CD14-positive monocyte (primary cell): ENCODE measurements around the gene TTC21A. TPM values are rescaled to one million over a fixed set of nuclear protein-coding genes. Genes with fewer than 3 reads are reported as not detected.
A peak's percentile ranks its signal among the peaks of the same experiment; 100 is the strongest.

Experiments
- DNase-seq, 3 donors: peaks; one replicate each; pipeline ENCODE4 v3.0.0-alpha.2; 2011 to 2022
- H2AFZ ChIP-seq: 2 replicates; pipeline ENCODE4 v1.6.0; 2012; ENCODE audit warnings: mild to moderate bottlenecking, low read depth, low read length, inconsistent platforms; ENCODE audit not compliant: insufficient read depth, poor library complexity, severe bottlenecking
- H3K27ac ChIP-seq, 2 donors: 1 replicate in 1 of 2; 2 replicates in 1 of 2; pipeline ENCODE4 v1.5.1; 2012 to 2013; ENCODE audit warnings: low read length in 2 of 2, control low read depth in 1 of 2, inconsistent platforms in 1 of 2, low read depth in 1 of 2, mild to moderate bottlenecking in 1 of 2
- H3K27me3 ChIP-seq, 2 donors: one replicate each; pipeline versions ENCODE4 v1.6.0 to v1.6.1; 2011 to 2013; ENCODE audit warnings: low read length in 2 of 2; ENCODE audit not compliant: control insufficient read depth in 2 of 2, insufficient read depth in 2 of 2
- H3K36me3 ChIP-seq, 2 donors: replicated peaks in 1 of 2; 1 replicate in 1 of 2; 2 replicates in 1 of 2; pipeline versions ENCODE4 v1.5.1 to v1.6.1; 2012 to 2013; ENCODE audit warnings: low read length in 2 of 2, control low read depth in 1 of 2, inconsistent platforms in 1 of 2, mild to moderate bottlenecking in 1 of 2; ENCODE audit not compliant: insufficient read depth in 2 of 2, control insufficient read depth in 1 of 2
- H3K4me1 ChIP-seq, 2 donors: 1 replicate in 1 of 2; 2 replicates in 1 of 2; pipeline versions ENCODE4 v1.5.1 to v1.6.1; 2012 to 2013; ENCODE audit warnings: low read length in 2 of 2, control low read depth in 1 of 2, inconsistent platforms in 1 of 2, mild to moderate bottlenecking in 1 of 2, moderate library complexity in 1 of 2; ENCODE audit not compliant: insufficient read depth in 2 of 2, control insufficient read depth in 1 of 2
- H3K4me2 ChIP-seq: replicated peaks from 2 replicates; pipeline ENCODE3; 2012; ENCODE audit warnings: low read length, moderate library complexity, mild to moderate bottlenecking; ENCODE audit not compliant: poor library complexity, severe bottlenecking; ENCODE audit errors: extremely low read depth
- H3K4me3 ChIP-seq, 3 experiments: fragments of 200-600 bp in 1 of 3; sonication (generic) in 1 of 3; replicated peaks in 1 of 3; 1 replicate in 2 of 3; 2 replicates in 1 of 3; pipeline ENCODE4 v1.5.1; 2011 to 2013; ENCODE audit warnings: low read length in 3 of 3, mild to moderate bottlenecking in 3 of 3, control low read depth in 2 of 3, low read depth in 2 of 3, inconsistent platforms in 1 of 3, moderate library complexity in 1 of 3
- H3K79me2 ChIP-seq: 2 replicates; pipeline ENCODE4 v1.6.0; 2012; ENCODE audit warnings: mild to moderate bottlenecking, control low read depth, inconsistent platforms, low read length, moderate library complexity; ENCODE audit not compliant: insufficient read depth
- H3K9ac ChIP-seq: 2 replicates; pipeline ENCODE4 v1.6.0; 2017; ENCODE audit warnings: low read length, mild to moderate bottlenecking; ENCODE audit not compliant: insufficient read depth, poor library complexity, severe bottlenecking
- H3K9me3 ChIP-seq, 2 donors: replicated peaks in 1 of 2; 1 replicate in 1 of 2; 2 replicates in 1 of 2; pipeline versions ENCODE4 v1.5.1 to v1.6.1; 2012 to 2013; ENCODE audit warnings: low read length in 2 of 2, control low read depth in 1 of 2; ENCODE audit not compliant: control insufficient read depth in 1 of 2, insufficient read depth in 1 of 2
- H4K20me1 ChIP-seq: 2 replicates; pipeline ENCODE4 v1.6.0; 2012; ENCODE audit warnings: mild to moderate bottlenecking, low read length, control low read depth, moderate library complexity; ENCODE audit not compliant: insufficient read depth
- H3K27ac Mint-ChIP-seq, 7 donors: one replicate each; pipeline ENCODE4 v1.8.0; 2020; ENCODE audit warnings: mild to moderate bottlenecking in 7 of 7, mixed read lengths in 7 of 7, moderate library complexity in 6 of 7, inconsistent platforms in 2 of 7
- H3K27me3 Mint-ChIP-seq, 3 donors: one replicate each; pipeline ENCODE4 v1.8.0; 2021 to 2022; ENCODE audit warnings: low read depth in 3 of 3, mild to moderate bottlenecking in 3 of 3, mixed read lengths in 3 of 3, moderate library complexity in 3 of 3, inconsistent platforms in 1 of 3
- H3K36me3 Mint-ChIP-seq, 2 donors: one replicate each; pipeline ENCODE4 v1.8.0; 2020; ENCODE audit warnings: mixed read lengths in 2 of 2, inconsistent platforms in 1 of 2, mild to moderate bottlenecking in 1 of 2
- H3K4me1 Mint-ChIP-seq: one replicate; pipeline ENCODE4 v1.8.0; 2020; ENCODE audit warnings: mild to moderate bottlenecking, mixed read lengths
- H3K4me3 Mint-ChIP-seq, 2 donors: one replicate each; pipeline ENCODE4 v1.8.0; 2020; ENCODE audit warnings: mild to moderate bottlenecking in 2 of 2, mixed read lengths in 2 of 2, moderate library complexity in 1 of 2
- H3K9me3 Mint-ChIP-seq, 7 donors: one replicate each; pipeline ENCODE4 v1.8.0; 2020 to 2022; ENCODE audit warnings: mixed read lengths in 7 of 7, mild to moderate bottlenecking in 6 of 7, moderate library complexity in 6 of 7, inconsistent platforms in 2 of 7
- WGBS: methylation state at CpG from one replicate; pipeline ENCODE4 v1.1.5; 2013; ENCODE audit warnings: missing lambda C conversion rate; ENCODE audit not compliant: insufficient coverage; 5-methylcytosine and 5-hydroxymethylcytosine counted together
- intact Hi-C, 2 donors: fragments of 100-400 bp; cut with micrococcal nuclease; formaldehyde crosslinking; loops; one replicate each; pipeline versions ENCODE4 v1.15.0 to v1.15.1; 2023
- polyA plus RNA-seq, 3 donors: library from polyadenylated mRNA; depleted of rRNA in 1 of 3; unstranded in 2 of 3; stranded (reverse) in 1 of 3; fragments of 300-500 nt in 2 of 3; fragments of >200 nt in 1 of 3; fragmentation: Illumina TruSeq in 2 of 3; gene quantifications; 1 replicate in 2 of 3; 2 replicates in 1 of 3; pipeline ENCODE4 v1.2.3, GENCODE V29; 2012 to 2021
- TF ChIP-seq, protein P1 (sequence below): fragments of 200-600 bp; IDR thresholded peaks from one replicate; pipeline ENCODE4 v1.8.0; 2022; ENCODE audit warnings: antibody characterized with exemption, mild to moderate bottlenecking

TTC21A gene
- polyA plus RNA-seq, 3 donors = 0.67 to 12.9 (median 2.2) TPM

DNA sequence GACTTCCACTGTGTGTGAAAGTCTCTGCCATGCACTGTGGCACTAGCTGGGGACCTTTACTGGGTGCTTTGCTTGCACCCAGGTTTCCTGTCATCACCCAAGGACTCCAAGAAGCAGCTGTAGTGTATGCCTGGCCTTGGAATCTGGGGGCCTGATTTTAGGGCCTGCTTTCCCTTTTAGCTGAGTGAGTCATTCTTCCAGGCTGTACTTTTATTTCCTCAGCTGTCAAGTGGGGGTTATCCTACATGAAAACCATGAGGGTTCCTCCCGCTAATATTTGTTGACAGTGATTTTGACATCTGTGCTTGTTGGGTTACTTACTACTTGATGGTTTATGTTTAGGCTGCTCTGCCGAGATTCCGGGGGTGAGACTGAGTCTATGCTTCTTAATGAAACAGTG is 18.6 kb upstream of the TTC21A start:
- Mint-ChIP-seq H3K36me3 (peaks cover 77 to 84% of the 10 kb centered on the region in 2 donors), H3K27me3 (no peaks in the 10 kb centered on the region), H3K4me1 (no peaks in the 10 kb centered on the region), H3K4me3 (no peak overlapping the region), H3K27ac (no peak overlapping the region), H3K9me3 (no peaks in the 10 kb centered on the region)
- 71% methylated on average over 1 of the region's 3 CpGs for WGBS
- Histone ChIP-seq H3K4me2 (no peak overlapping the region), H3K9me3 (no peaks in the 10 kb centered on the region), H3K27ac (no peak overlapping the region), H3K4me3 (no peak overlapping the region), H3K36me3 (peaks cover 80 to 97% of the 10 kb centered on the region in 2 donors), H3K4me1 (no peaks in the 10 kb centered on the region), H4K20me1 (no peaks in the 10 kb centered on the region), H3K27me3 (no peaks in the 10 kb centered on the region), H2AFZ (no peak overlapping the region), H3K79me2 (no peaks in the 10 kb centered on the region), H3K9ac (no peak overlapping the region)
- TF ChIP-seq, protein P1, sequence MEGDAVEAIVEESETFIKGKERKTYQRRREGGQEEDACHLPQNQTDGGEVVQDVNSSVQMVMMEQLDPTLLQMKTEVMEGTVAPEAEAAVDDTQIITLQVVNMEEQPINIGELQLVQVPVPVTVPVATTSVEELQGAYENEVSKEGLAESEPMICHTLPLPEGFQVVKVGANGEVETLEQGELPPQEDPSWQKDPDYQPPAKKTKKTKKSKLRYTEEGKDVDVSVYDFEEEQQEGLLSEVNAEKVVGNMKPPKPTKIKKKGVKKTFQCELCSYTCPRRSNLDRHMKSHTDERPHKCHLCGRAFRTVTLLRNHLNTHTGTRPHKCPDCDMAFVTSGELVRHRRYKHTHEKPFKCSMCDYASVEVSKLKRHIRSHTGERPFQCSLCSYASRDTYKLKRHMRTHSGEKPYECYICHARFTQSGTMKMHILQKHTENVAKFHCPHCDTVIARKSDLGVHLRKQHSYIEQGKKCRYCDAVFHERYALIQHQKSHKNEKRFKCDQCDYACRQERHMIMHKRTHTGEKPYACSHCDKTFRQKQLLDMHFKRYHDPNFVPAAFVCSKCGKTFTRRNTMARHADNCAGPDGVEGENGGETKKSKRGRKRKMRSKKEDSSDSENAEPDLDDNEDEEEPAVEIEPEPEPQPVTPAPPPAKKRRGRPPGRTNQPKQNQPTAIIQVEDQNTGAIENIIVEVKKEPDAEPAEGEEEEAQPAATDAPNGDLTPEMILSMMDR = no peak
- intact Hi-C loops = no loop called here
- no peak for DNase-seq

DNA sequence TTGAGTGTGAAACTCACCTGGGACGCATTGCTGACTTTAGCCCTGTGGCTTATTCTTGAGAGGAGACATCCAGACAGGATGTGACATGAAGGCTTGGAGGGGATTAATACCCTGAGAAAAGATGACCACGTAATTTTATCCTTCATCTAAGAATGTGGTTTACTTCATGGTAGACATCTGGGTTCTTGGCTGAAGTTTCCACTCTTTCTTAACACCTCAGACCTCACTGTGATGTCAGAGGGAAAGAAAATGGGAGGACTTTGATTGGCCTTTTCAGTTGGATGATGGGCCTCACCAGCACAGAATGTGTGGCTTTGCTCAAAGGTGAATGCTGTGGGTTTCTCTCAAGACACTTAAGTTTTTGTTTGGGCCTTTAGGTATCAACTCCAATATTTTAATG is 16.6 kb upstream of the TTC21A start:
- WGBS = no CpG with 5 or more reads among the region's 2 CpGs
- H3K36me3 ChIP-seq = peaks cover 91 to 100% of the 10 kb centered on the region in 2 donors
- H2AFZ ChIP-seq = no peak overlapping the region
- no peaks in the 10 kb centered on the region for H3K9me3 Mint-ChIP-seq
- intact Hi-C loops = no loop called here
- H3K4me1 Mint-ChIP-seq = no peaks in the 10 kb centered on the region
- peak in 1 of 3 donors; percentile 37 for DNase-seq
- no peaks in the 10 kb centered on the region for H3K4me1 ChIP-seq
- H3K4me3 ChIP-seq = no peak overlapping the region
- no peak overlapping the region for H3K9ac ChIP-seq
- no peak overlapping the region for H3K4me3 Mint-ChIP-seq
- H3K27ac ChIP-seq = no peak overlapping the region
- no peaks in the 10 kb centered on the region for H3K79me2 ChIP-seq
- no peaks in the 10 kb centered on the region for H3K27me3 Mint-ChIP-seq
- peaks cover 87 to 94% of the 10 kb centered on the region in 2 donors for H3K36me3 Mint-ChIP-seq
- no peaks in the 10 kb centered on the region for H3K27me3 ChIP-seq
- TF ChIP-seq, protein P1 = no peak
- H3K9me3 ChIP-seq = no peaks in the 10 kb centered on the region
- H4K20me1 ChIP-seq = peaks cover 8% of the 10 kb centered on the region
- H3K27ac Mint-ChIP-seq = no peak overlapping the region
- H3K4me2 ChIP-seq = no peak overlapping the region
